Colonic mucosa (tissue), 4 donors: ENCODE measurements around the gene ACP2. TPM values are rescaled to one million over a fixed set of nuclear protein-coding genes. Genes with fewer than 3 reads are reported as not detected.

Experiments used
- DNase-seq: peaks from one replicate; pipeline ENCODE4 v3.0.0-alpha.2; 2020
- H3K27ac ChIP-seq: fragments of 200-600 bp; one replicate; pipeline ENCODE4 v1.8.0; 2021
- H3K27me3 ChIP-seq: fragments of 200-600 bp; one replicate; pipeline ENCODE4 v1.8.0; 2021
- H3K36me3 ChIP-seq: fragments of 200-600 bp; one replicate; pipeline ENCODE4 v1.8.0; 2021
- H3K4me1 ChIP-seq: fragments of 200-600 bp; one replicate; pipeline ENCODE4 v1.8.0; 2021; ENCODE audit warnings: mild to moderate bottlenecking
- H3K4me3 ChIP-seq: fragments of 200-600 bp; one replicate; pipeline ENCODE4 v1.8.0; 2021
- H3K9ac ChIP-seq, 2 donors: one replicate each; pipeline ENCODE4 v1.7.0; 2013; ENCODE audit warnings: control low read depth in 2 of 2, low read depth in 2 of 2, low read length in 2 of 2
- H3K9me3 ChIP-seq: fragments of 200-600 bp; one replicate; pipeline ENCODE4 v1.8.0; 2021
- intact Hi-C: fragments of 100-400 bp; cut with DNase I; formaldehyde crosslinking; loops from one replicate; pipeline ENCODE4 v1.14.1; 2022
- total RNA-seq, 2 donors: library from RNA; stranded (reverse); fragmentation: NEBNext Ultra II Directional in 1 of 2; extraction: Animal tissue kit (Norgen Biotek cat#: 25700) in 1 of 2; gene quantifications; one replicate each; pipeline ENCODE4 v1.2.1, GENCODE V29; 2021
- TF ChIP-seq, protein P1 (sequence below): fragments of 200-600 bp; IDR thresholded peaks from one replicate; pipeline ENCODE4 v1.8.0; 2022; ENCODE audit warnings: antibody characterized with exemption, mild to moderate bottlenecking
- donor health status: healthy.
- donor health status: DM: no; HTN: no; CAD: no.
- donor health status: DM: no; HTN: no; CAD: no.

ACP2 gene
- total RNA-seq, 2 donors from 2014 or later = 35.3 to 39.7 TPM

DNA sequence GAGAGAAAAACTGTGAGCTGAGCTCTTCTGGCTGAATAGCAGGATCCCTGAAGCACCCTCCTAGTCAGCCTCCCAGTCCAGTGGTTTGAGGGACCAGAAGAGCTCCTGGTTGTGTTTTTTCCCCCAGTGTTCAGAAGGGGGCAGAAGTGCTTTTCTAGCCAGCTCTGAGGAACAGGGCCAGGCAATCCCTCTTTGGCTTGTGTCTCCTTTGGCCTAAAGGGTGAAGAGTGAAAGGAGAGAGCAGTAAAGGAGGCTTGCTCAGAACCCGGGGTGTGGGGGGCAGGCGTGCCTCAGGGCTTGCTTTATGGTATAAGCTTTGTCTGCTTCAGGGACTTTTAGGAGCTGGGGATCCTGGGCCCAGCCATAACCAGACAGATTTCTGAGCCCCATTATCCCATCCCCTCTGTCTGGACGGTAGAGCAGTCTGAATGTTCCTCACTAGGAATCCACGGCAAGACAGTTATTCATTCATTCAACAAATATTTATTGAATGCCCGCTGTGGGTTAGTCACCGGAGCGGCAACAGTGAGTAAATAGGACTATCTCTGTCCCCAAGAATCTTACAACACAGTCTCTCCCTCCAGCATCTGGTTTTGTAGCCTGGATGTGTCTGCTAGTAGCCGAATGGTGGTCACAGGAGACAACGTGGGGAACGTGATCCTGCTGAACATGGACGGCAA lies 14.5 kb downstream of the ACP2 start:
- TF ChIP-seq, protein P1, sequence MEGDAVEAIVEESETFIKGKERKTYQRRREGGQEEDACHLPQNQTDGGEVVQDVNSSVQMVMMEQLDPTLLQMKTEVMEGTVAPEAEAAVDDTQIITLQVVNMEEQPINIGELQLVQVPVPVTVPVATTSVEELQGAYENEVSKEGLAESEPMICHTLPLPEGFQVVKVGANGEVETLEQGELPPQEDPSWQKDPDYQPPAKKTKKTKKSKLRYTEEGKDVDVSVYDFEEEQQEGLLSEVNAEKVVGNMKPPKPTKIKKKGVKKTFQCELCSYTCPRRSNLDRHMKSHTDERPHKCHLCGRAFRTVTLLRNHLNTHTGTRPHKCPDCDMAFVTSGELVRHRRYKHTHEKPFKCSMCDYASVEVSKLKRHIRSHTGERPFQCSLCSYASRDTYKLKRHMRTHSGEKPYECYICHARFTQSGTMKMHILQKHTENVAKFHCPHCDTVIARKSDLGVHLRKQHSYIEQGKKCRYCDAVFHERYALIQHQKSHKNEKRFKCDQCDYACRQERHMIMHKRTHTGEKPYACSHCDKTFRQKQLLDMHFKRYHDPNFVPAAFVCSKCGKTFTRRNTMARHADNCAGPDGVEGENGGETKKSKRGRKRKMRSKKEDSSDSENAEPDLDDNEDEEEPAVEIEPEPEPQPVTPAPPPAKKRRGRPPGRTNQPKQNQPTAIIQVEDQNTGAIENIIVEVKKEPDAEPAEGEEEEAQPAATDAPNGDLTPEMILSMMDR = no peak
- intact Hi-C loops = no loop called here
- no peak overlapping the region for H3K4me3 ChIP-seq
- H3K9ac ChIP-seq = no peak overlapping the region
- no peaks in the 10 kb centered on the region for H3K27me3 ChIP-seq
- H3K4me1 ChIP-seq = no peaks in the 10 kb centered on the region
- H3K9me3 ChIP-seq = no peaks in the 10 kb centered on the region
- no peak overlapping the region for H3K27ac ChIP-seq
- no peak for DNase-seq
- H3K36me3 ChIP-seq = no peaks in the 10 kb centered on the region

DNA sequence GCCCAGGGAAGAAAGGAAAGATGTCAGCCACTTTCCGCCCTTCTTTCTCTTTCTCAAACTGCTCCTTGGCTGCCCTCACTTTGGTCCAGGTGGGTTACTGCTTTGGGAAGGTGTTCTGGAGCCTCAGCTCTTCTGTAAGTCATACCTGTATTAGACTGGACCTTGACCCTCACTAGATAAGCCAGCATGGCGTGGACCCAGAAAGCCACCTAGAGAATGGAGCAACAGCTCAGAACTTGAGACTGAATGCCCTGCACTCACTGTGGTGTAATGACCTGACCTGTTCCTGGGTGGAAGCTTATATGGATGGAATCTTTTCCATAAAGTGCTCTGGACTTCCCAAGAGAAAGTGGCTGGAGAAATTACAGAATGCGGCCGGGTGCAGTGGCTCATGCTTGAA lies 15.6 kb downstream of the ACP2 start:
- Histone ChIP-seq H3K27me3 (no peaks in the 10 kb centered on the region), H3K27ac (no peak overlapping the region), H3K9me3 (no peaks in the 10 kb centered on the region), H3K4me3 (no peak overlapping the region), H3K4me1 (no peaks in the 10 kb centered on the region), H3K9ac (no peak overlapping the region), H3K36me3 (no peaks in the 10 kb centered on the region)
- no peak for DNase-seq
- intact Hi-C loops = no loop called here
- TF ChIP-seq, protein P1 = no peak

DNA sequence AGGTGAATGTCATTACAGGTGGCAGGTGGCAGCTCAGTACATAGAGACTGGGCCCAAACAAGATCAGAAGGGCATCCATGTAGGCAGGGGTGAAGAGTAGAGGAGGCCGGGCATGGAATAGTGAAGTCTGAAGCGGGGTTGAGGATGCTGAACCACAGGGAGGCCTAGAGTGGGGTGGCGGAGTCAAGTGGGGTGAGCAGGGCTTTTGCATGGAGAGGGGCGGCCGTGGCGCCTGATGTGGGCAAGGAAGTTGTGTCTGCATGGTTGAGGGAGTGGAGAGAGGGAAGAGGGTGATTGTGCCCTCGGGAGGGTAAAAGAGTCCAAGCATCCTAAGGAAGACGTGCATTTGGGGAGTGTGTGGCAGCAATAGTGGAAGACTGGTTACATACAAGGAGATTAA lies 19.5 kb downstream of the ACP2 start:
- TF ChIP-seq, protein P1 = no peak
- intact Hi-C loops = no loop called here
- no peaks in the 10 kb centered on the region for H3K27me3 ChIP-seq
- H3K9me3 ChIP-seq = no peaks in the 10 kb centered on the region
- no peak for DNase-seq
- H3K36me3 ChIP-seq = no peaks in the 10 kb centered on the region
- no peak overlapping the region for H3K9ac ChIP-seq
- no peak overlapping the region for H3K4me3 ChIP-seq
- no peak overlapping the region for H3K27ac ChIP-seq
- no peaks in the 10 kb centered on the region for H3K4me1 ChIP-seq

DNA sequence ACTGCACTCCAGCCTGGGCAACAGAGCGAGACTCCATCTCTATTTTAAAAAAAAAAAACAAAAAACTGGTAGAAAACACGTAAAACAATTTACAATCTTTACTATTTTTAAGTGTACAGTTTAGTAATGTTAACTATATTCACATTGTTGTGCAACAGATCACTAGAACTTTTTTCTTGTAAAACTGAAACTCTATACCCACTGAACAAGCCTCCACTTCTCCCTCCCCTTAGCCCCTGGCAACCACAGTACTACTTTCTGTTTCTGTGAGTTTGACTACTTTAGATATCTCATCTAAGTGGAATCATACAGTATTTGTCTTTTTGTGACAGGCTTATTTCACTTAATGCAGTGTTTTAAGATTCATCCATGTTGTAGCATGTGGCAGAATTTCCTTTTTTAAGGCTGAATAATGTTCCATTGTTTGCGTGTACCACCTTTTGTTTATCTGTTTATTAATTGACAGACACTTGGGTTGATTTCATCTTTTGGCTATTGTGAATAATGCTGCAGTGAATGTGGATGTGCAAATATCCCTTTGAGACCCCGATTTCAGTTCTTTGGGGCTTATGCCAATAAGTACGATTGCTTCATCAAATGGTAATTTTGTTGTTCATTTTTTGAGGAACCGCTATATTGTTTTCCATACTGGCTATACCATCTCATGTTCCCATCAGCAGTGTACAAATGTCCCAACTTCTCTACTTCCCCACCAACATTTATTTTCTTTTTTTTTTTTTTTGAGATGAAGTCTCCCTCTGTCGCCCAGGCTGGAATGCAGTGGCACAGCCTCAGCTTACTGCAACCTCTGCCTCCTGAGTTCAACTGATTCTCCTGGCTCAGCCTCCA lies 22.8 kb downstream of the ACP2 start:
- DNase-seq = no peak
- no peaks in the 10 kb centered on the region for H3K9me3 ChIP-seq
- no peak overlapping the region for H3K4me3 ChIP-seq
- intact Hi-C loops = no loop called here
- H3K27ac ChIP-seq = no peak overlapping the region
- H3K9ac ChIP-seq = no peak overlapping the region
- H3K27me3 ChIP-seq = no peaks in the 10 kb centered on the region
- TF ChIP-seq, protein P1 = no peak
- H3K4me1 ChIP-seq = no peaks in the 10 kb centered on the region
- no peaks in the 10 kb centered on the region for H3K36me3 ChIP-seq

DNA sequence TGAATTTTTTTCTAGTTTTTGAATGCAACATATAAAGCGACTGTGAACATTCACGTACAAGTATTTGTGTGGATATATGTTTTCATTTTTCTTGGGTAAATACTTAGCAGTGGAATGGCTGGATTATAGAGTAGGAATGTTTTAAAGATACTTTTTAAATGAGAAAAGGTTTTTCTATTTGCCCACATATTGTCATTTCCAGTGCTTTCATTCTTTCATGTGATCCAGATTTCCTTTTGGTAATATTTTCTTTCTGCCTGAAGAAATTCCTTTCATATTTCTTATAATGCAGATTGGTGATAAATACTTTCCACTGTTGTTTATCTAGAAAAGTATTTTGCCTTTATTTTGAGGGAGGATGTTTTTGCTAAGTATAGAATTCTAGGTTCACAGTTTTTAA lies 25.9 kb downstream of the ACP2 start:
- H3K9ac ChIP-seq = no peak overlapping the region
- no peaks in the 10 kb centered on the region for H3K36me3 ChIP-seq

More for the DNA sequence above, 25.9 kb downstream of the ACP2 start:
- Histone ChIP-seq H3K4me1 (no peaks in the 10 kb centered on the region), H3K9me3 (no peaks in the 10 kb centered on the region), H3K4me3 (no peak overlapping the region), H3K27ac (no peak overlapping the region), H3K27me3 (no peaks in the 10 kb centered on the region)
- no peak for DNase-seq
- TF ChIP-seq, protein P1 = no peak
- intact Hi-C loops = no loop called here
